ENCODE data around the gene DBNDD1. TPM values are rescaled to one million over a fixed set of nuclear protein-coding genes. Genes with fewer than 3 reads are reported as not detected.

Gene DBNDD1
- total RNA-seq, 1 donor from 2014 or later, result 40.7 TPM

GRCh38 chr16:90044111-90044551 is 24.9 kb upstream of the DBNDD1 start:
- no peak for TF ChIP-seq CTCF (conservative IDR thresholded peaks at IDR 0.05; ENCODE audit: low read depth, low read length)
- no peak for DNase-seq (ENCODE audit: low read depth)
- no peak overlapping the region for H3K4me3 ChIP-seq (ENCODE audit: low read depth, low read length)

DNA sequence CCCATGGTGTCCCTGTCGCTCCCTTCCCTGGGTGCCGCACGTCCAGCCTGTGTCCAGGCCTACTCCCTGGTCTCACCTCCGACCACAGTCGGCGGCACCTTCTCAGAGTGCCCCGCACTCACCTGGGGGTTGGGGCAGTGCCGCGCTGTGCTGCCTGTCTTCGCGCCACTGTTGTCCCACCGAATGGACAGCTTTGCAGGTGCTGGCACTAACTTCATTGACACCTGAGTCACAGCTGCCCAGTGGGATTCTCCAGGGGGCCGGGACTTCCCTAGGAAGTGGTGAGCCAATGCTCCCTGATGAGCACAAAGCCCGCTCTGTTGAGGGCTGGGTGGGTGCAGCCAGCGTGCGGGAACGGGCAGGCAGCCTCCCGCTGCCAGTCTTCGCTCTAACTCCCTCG is 24.3 kb upstream of the DBNDD1 start:
- DNase-seq (ENCODE audit: low read depth), result no peak
- H3K4me3 ChIP-seq (ENCODE audit: low read depth, low read length), result no peak overlapping the region
- TF ChIP-seq CTCF (conservative IDR thresholded peaks at IDR 0.05; ENCODE audit: low read depth, low read length), result no peak

DNA sequence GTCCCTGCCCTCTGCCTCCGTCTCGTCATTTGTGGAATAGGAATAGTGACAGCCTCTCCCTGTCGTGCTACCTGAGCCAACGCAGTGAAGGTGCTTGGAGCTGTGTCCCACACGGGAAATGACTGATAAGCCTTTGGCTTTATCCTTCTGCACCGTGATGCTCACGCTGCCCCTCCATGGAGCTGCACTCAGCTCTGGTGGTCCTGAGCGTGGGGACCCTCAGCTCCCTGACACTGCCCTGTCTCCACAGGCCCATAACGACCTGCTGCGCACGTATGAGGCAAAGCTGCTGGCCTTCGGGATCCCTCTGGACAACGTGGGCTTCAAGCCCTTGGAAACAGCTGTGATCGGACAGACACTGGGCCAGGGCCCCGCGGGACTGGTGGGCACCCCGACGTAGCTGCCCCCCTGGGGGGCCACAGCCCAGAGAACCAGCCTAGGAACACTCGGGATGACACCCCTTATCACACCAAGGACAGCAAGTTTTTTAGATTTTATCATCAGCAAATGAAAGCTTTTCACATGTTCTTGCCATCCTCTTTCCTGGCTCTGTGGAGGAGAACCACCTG is 23.8 kb upstream of the DBNDD1 start:
- DNase-seq (ENCODE audit: low read depth), result no peak
- TF ChIP-seq CTCF (conservative IDR thresholded peaks at IDR 0.05; ENCODE audit: low read depth, low read length), result no peak
- H3K4me3 ChIP-seq (ENCODE audit: low read depth, low read length), result no peak overlapping the region

DNA sequence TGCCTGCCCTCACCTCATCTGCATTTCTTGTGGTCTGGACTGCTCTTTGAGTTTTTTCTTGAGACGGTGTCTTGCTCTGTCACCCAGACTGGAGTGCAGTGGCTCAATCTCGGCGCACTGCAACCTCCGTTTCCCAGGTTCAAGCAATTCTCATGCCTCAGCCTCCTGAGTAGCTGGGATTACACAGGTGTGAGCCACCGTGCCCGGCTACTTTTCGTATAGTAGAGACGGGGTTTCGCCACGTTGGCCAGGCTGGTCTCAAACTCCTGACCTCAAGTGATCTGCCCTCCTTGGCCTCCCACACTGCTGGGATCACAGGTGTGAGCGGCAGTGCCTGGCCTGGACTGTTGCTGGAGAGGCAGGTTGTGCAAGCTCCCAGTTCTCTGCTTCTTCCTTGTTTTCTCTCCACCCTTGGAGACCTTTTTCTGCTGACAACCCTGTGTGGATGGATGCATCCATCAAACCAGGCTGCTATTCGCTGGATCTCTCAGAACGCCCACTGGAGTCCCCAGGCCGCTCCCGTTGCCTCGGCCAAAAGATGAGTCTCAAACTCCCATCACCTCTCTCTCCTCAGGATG is 22.7 kb upstream of the DBNDD1 start:
- no peak for TF ChIP-seq CTCF (conservative IDR thresholded peaks at IDR 0.05; ENCODE audit: low read depth, low read length)
- no peak overlapping the region for H3K4me3 ChIP-seq (ENCODE audit: low read depth, low read length)
- no peak for DNase-seq (ENCODE audit: low read depth)

DNA sequence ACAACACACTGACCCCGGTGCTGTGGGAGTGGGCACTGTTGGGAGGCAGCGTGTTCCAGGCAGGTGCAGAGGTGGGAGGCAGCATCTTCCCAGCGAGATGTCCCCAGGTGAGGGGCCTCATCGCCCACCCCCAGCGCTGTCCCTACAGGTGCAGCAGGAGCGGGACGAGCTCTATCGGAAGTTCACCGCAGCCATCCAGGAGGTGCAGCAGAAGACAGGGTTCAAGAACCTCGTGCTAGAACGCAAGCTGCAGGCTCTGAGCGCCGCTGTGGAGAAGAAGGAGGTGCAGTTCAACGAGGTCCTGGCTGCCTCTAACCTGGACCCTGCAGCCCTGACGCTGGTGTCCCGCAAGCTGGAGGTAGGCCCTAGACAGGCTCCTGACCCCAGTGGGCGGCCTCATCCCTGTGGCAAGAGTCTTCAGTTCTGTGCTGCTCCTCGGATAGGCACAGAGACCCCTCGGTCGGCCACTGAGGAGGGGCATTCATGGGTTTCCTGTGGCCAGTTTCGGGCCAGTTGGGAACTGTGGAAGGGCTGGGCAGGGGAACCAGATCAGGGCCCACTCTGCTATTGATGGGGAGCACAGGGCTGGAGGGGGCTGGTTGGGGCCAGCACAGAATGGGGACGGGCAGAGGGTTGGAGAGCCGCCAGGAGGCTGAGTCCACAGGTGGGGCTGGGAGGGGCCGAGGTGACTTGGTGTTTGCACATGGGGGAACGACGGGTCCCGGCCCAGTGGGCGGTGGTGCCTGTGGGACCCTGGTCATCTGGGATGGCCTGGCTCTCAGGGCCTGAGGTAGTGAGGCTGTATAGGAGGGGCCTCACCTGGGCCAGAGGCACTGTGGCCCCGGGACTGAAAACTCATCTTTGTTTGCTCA is 21.1 kb upstream of the DBNDD1 start:
- DNase-seq (ENCODE audit: low read depth), result no peak
- no peak for TF ChIP-seq CTCF (conservative IDR thresholded peaks at IDR 0.05; ENCODE audit: low read depth, low read length)
- no peak overlapping the region for H3K4me3 ChIP-seq (ENCODE audit: low read depth, low read length)

- DNase-seq (ENCODE audit: low read depth), result no peak
- no peak for TF ChIP-seq CTCF (conservative IDR thresholded peaks at IDR 0.05; ENCODE audit: low read depth, low read length)
- H3K4me3 ChIP-seq (ENCODE audit: low read depth, low read length), result no peak overlapping the region
Observed at GRCh38 chr16:90037276-90037675, 18.0 kb upstream of the DBNDD1 start.

Measured in epithelial cell of proximal tubule (primary cell).